ENCODE measurements around the gene MEIS2. TPM values are rescaled to one million over a fixed set of nuclear protein-coding genes. Genes with fewer than 3 reads are reported as not detected.

MEIS2 gene
- total RNA-seq, 1 donor from 2014 or later = 76.9 TPM

GRCh38 chr15:36978625-36979024 is 121.7 kb downstream of the MEIS2 start:
- intact Hi-C loops (cut with DNase I) = no loop called here
- H3K4me1 ChIP-seq = no peaks in the 10 kb centered on the region
- no peaks in the 10 kb centered on the region for H3K27me3 ChIP-seq
- no peak overlapping the region for H3K4me3 ChIP-seq
- H3K27ac ChIP-seq = no peak overlapping the region
- H3K9me3 ChIP-seq = no peaks in the 10 kb centered on the region
- H3K36me3 ChIP-seq = no peaks in the 10 kb centered on the region
- no peak for TF ChIP-seq POLR2A (IDR thresholded peaks at IDR 0.05)
- no peak for TF ChIP-seq CTCF (IDR thresholded peaks at IDR 0.05)
- TF ChIP-seq POLR2AphosphoS5 (IDR thresholded peaks at IDR 0.05; ENCODE audit: insufficient read depth in 1 of 2, low read depth in 1 of 2) = no peak
- DNase-seq (ENCODE audit: extremely low spot score in 2 of 2) = no peak

- TF ChIP-seq CTCF (IDR thresholded peaks at IDR 0.05) (no peak), POLR2AphosphoS5 (IDR thresholded peaks at IDR 0.05; ENCODE audit: insufficient read depth in 1 of 2, low read depth in 1 of 2) (no peak), POLR2A (IDR thresholded peaks at IDR 0.05) (no peak)
- H3K27ac ChIP-seq = no peak overlapping the region
- intact Hi-C loops (cut with DNase I) = no loop called here
These were observed 122.2 kb downstream of the MEIS2 start for GRCh38 chr15:36978126-36978525.

GRCh38 chr15:36977659-36978058 is 122.7 kb downstream of the MEIS2 start:
- TF ChIP-seq POLR2A (IDR thresholded peaks at IDR 0.05) (no peak), CTCF (IDR thresholded peaks at IDR 0.05) (no peak), POLR2AphosphoS5 (IDR thresholded peaks at IDR 0.05; ENCODE audit: insufficient read depth in 1 of 2, low read depth in 1 of 2) (no peak)
- intact Hi-C loops (cut with DNase I) = no loop called here
- Histone ChIP-seq H3K4me1 (no peaks in the 10 kb centered on the region), H3K36me3 (no peaks in the 10 kb centered on the region), H3K4me3 (no peak overlapping the region), H3K9me3 (no peaks in the 10 kb centered on the region), H3K27ac (no peak overlapping the region), H3K27me3 (no peaks in the 10 kb centered on the region)
- DNase-seq (ENCODE audit: extremely low spot score in 2 of 2) = no peak

More at GRCh38 chr15:36978126-36978525, 122.2 kb downstream of the MEIS2 start:
- no peaks in the 10 kb centered on the region for H3K4me1 ChIP-seq
- H3K9me3 ChIP-seq = no peaks in the 10 kb centered on the region
- H3K36me3 ChIP-seq = no peaks in the 10 kb centered on the region
- H3K4me3 ChIP-seq = no peak overlapping the region
- H3K27me3 ChIP-seq = no peaks in the 10 kb centered on the region
- DNase-seq (ENCODE audit: extremely low spot score in 2 of 2) = no peak

- TF ChIP-seq POLR2AphosphoS5 (IDR thresholded peaks at IDR 0.05; ENCODE audit: insufficient read depth in 1 of 2, low read depth in 1 of 2) (no peak), POLR2A (IDR thresholded peaks at IDR 0.05) (no peak), CTCF (IDR thresholded peaks at IDR 0.05) (no peak)
- H3K36me3 ChIP-seq = no peaks in the 10 kb centered on the region
- no peaks in the 10 kb centered on the region for H3K4me1 ChIP-seq
- no peak for DNase-seq (ENCODE audit: extremely low spot score in 2 of 2)
- no peaks in the 10 kb centered on the region for H3K9me3 ChIP-seq
- no peaks in the 10 kb centered on the region for H3K27me3 ChIP-seq
- intact Hi-C loops (cut with DNase I) = no loop called here
- no peak overlapping the region for H3K27ac ChIP-seq
- no peak overlapping the region for H3K4me3 ChIP-seq
These were observed 127.6 kb downstream of the MEIS2 start for GRCh38 chr15:36972704-36973103.

- H3K27me3 ChIP-seq = no peaks in the 10 kb centered on the region
- intact Hi-C loops (cut with DNase I) = no loop called here
- H3K27ac ChIP-seq = no peak overlapping the region
- H3K36me3 ChIP-seq = no peaks in the 10 kb centered on the region
- DNase-seq (ENCODE audit: extremely low spot score in 2 of 2) = no peak
- no peaks in the 10 kb centered on the region for H3K9me3 ChIP-seq
- TF ChIP-seq CTCF (IDR thresholded peaks at IDR 0.05) (no peak), POLR2AphosphoS5 (IDR thresholded peaks at IDR 0.05; ENCODE audit: insufficient read depth in 1 of 2, low read depth in 1 of 2) (no peak), POLR2A (IDR thresholded peaks at IDR 0.05) (no peak)
- H3K4me1 ChIP-seq = no peaks in the 10 kb centered on the region
- H3K4me3 ChIP-seq = no peak overlapping the region
These were observed 129.8 kb downstream of the MEIS2 start for GRCh38 chr15:36970522-36970921.

Measured in vagina (tissue), 2 donors.